B cell (primary cell): ENCODE results near the gene PFN4. TPM values are rescaled to one million over a fixed set of nuclear protein-coding genes. Genes with fewer than 3 reads are reported as not detected.

ENCODE experiments used
- ATAC-seq: fragments of 200-7000 bp; cut with Tn5 transposase; one replicate; pipeline ENCODE4 v1.10.0; 2021; ENCODE audit warnings: low read depth, mild to moderate bottlenecking, moderate number of reproducible peaks, moderate library complexity
- CTCF ChIA-PET: fragments of 350-600 bp; sonication (Branson Sonifier 250); formaldehyde crosslinking; loops from one replicate; lab custom pipeline; 2021; ENCODE audit warnings: antibody characterized with exemption, inconsistent platforms; lab: Charles Lee
- POLR2A ChIA-PET: fragments of 350-600 bp; sonication (Branson Sonifier 250); formaldehyde crosslinking; loops from one replicate; lab custom pipeline; 2021; ENCODE audit warnings: antibody characterized with exemption; lab: Charles Lee
- DNase-seq: peaks from one replicate; pipeline ENCODE4 v3.0.0; 2013
- H2AFZ ChIP-seq: 2 replicates; pipeline ENCODE4 v1.6.1; 2012; ENCODE audit warnings: mild to moderate bottlenecking, low read depth, low read length; ENCODE audit not compliant: insufficient read depth, poor library complexity, severe bottlenecking
- H3K27ac ChIP-seq, 2 donors: 1 replicate in 1 of 2; 2 replicates in 1 of 2; pipeline ENCODE4 v1.5.1; 2012 to 2013; ENCODE audit warnings: low read length in 2 of 2, mild to moderate bottlenecking in 2 of 2, moderate library complexity in 1 of 2
- H3K27me3 ChIP-seq, 4 experiments: fragments of 200-600 bp in 1 of 4; sonication (generic) in 1 of 4; replicated peaks in 1 of 4; 1 replicate in 2 of 4; 2 replicates in 2 of 4; pipeline versions ENCODE4 v1.6.1 to v1.7.0; 2013 to 2016; ENCODE audit warnings: low read length in 3 of 4, mild to moderate bottlenecking in 2 of 4, mixed read lengths in 1 of 4, moderate library complexity in 1 of 4; ENCODE audit not compliant: insufficient read depth in 4 of 4, control insufficient read depth in 3 of 4; ENCODE audit errors: control extremely low read depth in 1 of 4
- H3K36me3 ChIP-seq, 2 experiments: replicated peaks in 1 of 2; 1 replicate in 1 of 2; 2 replicates in 1 of 2; pipeline versions ENCODE4 v1.6.1 to v1.7.1; 2013; ENCODE audit warnings: low read length in 1 of 2; ENCODE audit not compliant: insufficient read depth in 2 of 2, control insufficient read depth in 1 of 2; ENCODE audit errors: control extremely low read depth in 1 of 2, extremely low read depth in 1 of 2
- H3K4me1 ChIP-seq, 2 donors: fragments of 200-600 bp in 1 of 2; sonication (generic) in 1 of 2; 1 replicate in 1 of 2; 2 replicates in 1 of 2; pipeline versions ENCODE4 v1.5.1 to v1.6.1; 2013 to 2017; ENCODE audit warnings: low read length in 2 of 2; ENCODE audit not compliant: control insufficient read depth in 2 of 2, insufficient read depth in 2 of 2
- H3K4me2 ChIP-seq: replicated peaks from 2 replicates; pipeline ENCODE3; 2012; ENCODE audit warnings: mild to moderate bottlenecking, low read depth, low read length; ENCODE audit not compliant: poor library complexity, severe bottlenecking
- H3K4me3 ChIP-seq, 5 experiments: fragments of 200-600 bp in 1 of 5; sonication (generic) in 1 of 5; 1 replicate in 3 of 5; 2 replicates in 2 of 5; pipeline versions ENCODE4 v1.5.1 to v1.7.0; 2011 to 2016; ENCODE audit warnings: low read length in 4 of 5, mild to moderate bottlenecking in 4 of 5, low read depth in 2 of 5, control low read depth in 1 of 5, moderate library complexity in 1 of 5; ENCODE audit not compliant: insufficient read depth in 1 of 5; ENCODE audit errors: control extremely low read depth in 1 of 5, extremely low read depth in 1 of 5
- H3K79me2 ChIP-seq: fragments of 200-600 bp; sonication (generic); one replicate; pipeline ENCODE4 v1.6.0; 2016; ENCODE audit warnings: low read length; ENCODE audit not compliant: control insufficient read depth, insufficient read depth
- H3K9ac ChIP-seq: fragments of 200-600 bp; sonication (generic); 2 replicates; pipeline ENCODE4 v1.6.1; 2017; ENCODE audit warnings: mild to moderate bottlenecking, low read length, moderate library complexity
- H3K9me3 ChIP-seq, 3 donors: one replicate each; pipeline versions ENCODE4 v1.6.1 to v1.7.1; 2013; ENCODE audit warnings: low read length in 2 of 3; ENCODE audit not compliant: control insufficient read depth in 2 of 3, insufficient read depth in 1 of 3; ENCODE audit errors: control extremely low read depth in 1 of 3
- H4K20me1 ChIP-seq: 2 replicates; pipeline ENCODE4 v1.6.0; 2012; ENCODE audit warnings: mild to moderate bottlenecking, low read length; ENCODE audit not compliant: insufficient read depth, control insufficient read depth, poor library complexity, severe bottlenecking
- H3K27ac Mint-ChIP-seq: one replicate; pipeline ENCODE4 v1.8.0; 2021; ENCODE audit warnings: mixed read lengths
- H3K27me3 Mint-ChIP-seq: one replicate; pipeline ENCODE4 v1.8.0; 2021; ENCODE audit warnings: mixed read lengths
- H3K4me1 Mint-ChIP-seq: one replicate; pipeline ENCODE4 v1.8.0; 2021; ENCODE audit warnings: mixed read lengths
- H3K4me3 Mint-ChIP-seq: one replicate; pipeline ENCODE4 v1.8.0; 2021; ENCODE audit warnings: mixed read lengths
- H3K9me3 Mint-ChIP-seq: one replicate; pipeline ENCODE4 v1.8.0; 2022; ENCODE audit warnings: mixed read lengths; ENCODE audit not compliant: insufficient read depth
- CTCF ChIP-seq: fragments of 200-600 bp; IDR thresholded peaks from one replicate; pipeline ENCODE4 v1.8.0; 2022; ENCODE audit warnings: antibody characterized with exemption, mild to moderate bottlenecking
- EZH2 ChIP-seq: IDR thresholded peaks from 2 replicates; pipeline ENCODE4 v1.6.1; 2012; ENCODE audit warnings: borderline replicate concordance, low read depth, mild to moderate bottlenecking, moderate library complexity, low read length; ENCODE audit not compliant: insufficient read depth, poor library complexity, severe bottlenecking
- WGBS: methylation state at CpG from one replicate; pipeline ENCODE4 v1.1.5; 2013; ENCODE audit warnings: missing lambda C conversion rate; ENCODE audit not compliant: insufficient coverage; 5-methylcytosine and 5-hydroxymethylcytosine counted together
- intact Hi-C: fragments of 100-400 bp; cut with micrococcal nuclease; formaldehyde crosslinking; loops from one replicate; pipeline ENCODE4 v1.10.0; 2022
- polyA plus RNA-seq: library from polyadenylated mRNA; depleted of rRNA; stranded (reverse); fragments of >200 nt; gene quantifications from 2 replicates; pipeline ENCODE4 v1.2.3, GENCODE V29; 2012
- total RNA-seq, 2 donors: library from RNA; stranded (reverse); fragments of 120-200 nt in 1 of 2; gene quantifications; 1 replicate in 1 of 2; 2 replicates in 1 of 2; pipeline versions ENCODE4 v1.2.3 to v1.2.4, GENCODE V29; 2013 to 2022

Gene PFN4
- total and polyA plus RNA-seq, 2 donors (not counting 1 experiment from before 2014, with no cell fraction given) = 0.13 to 0.39 TPM

GRCh38 chr2:24123922-24124580 lies 917 bp upstream of the PFN4 start:
- peak overlapping the region; percentile 79 for H3K9ac ChIP-seq
- ChIA-PET CTCF (interaction anchor here (2.6 kb wide), 1 partner anchor 40 kb away, joined by 23 read pairs; the partner anchor contains the start of gene TP53I3), POLR2A (interaction anchor here (0.7 kb wide), 1 partner anchor 795 kb away, joined by 3 read pairs; no protein-coding TSS in a partner anchor)
- 5% methylated on average over 7 of the region's 9 CpGs for WGBS
- no peaks in the 10 kb centered on the region for H3K79me2 ChIP-seq
- H3K4me3 Mint-ChIP-seq = peak overlapping the region; percentile 90
- H3K27me3 Mint-ChIP-seq = no peaks in the 10 kb centered on the region
- no peaks in the 10 kb centered on the region for H3K27me3 ChIP-seq
- peak overlapping the region; percentile 70 to 80 for H3K27ac ChIP-seq
- peak overlapping the region; percentile 62 to 80 (median 73) for H3K4me3 ChIP-seq
- no peaks in the 10 kb centered on the region for H3K36me3 ChIP-seq
- no peak for ATAC-seq
- H3K27ac Mint-ChIP-seq = peak overlapping the region; percentile 95
- peaks cover 20% of the 10 kb centered on the region for H3K4me1 Mint-ChIP-seq
- no peaks in the 10 kb centered on the region for H4K20me1 ChIP-seq
- H2AFZ ChIP-seq = peak overlapping the region; percentile 82
- no peak for DNase-seq
- H3K9me3 ChIP-seq = no peaks in the 10 kb centered on the region
- intact Hi-C loops = loop anchor here (1.0 kb wide), 4 partner anchors 40 to 197 kb away; partner anchors contain the start of genes ATAD2B, SF3B6, TP53I3 and WDCP
- peak overlapping the region; percentile 86 for H3K4me2 ChIP-seq
- no peaks in the 10 kb centered on the region for H3K9me3 Mint-ChIP-seq
- TF ChIP-seq CTCF (no peak), EZH2 (no peak)
- peaks cover 5 to 18% of the 10 kb centered on the region in 2 donors for H3K4me1 ChIP-seq
